B cell (primary cell): ENCODE results near the gene ZBTB46. TPM values are rescaled to one million over a fixed set of nuclear protein-coding genes. Genes with fewer than 3 reads are reported as not detected.

Source experiments
- ATAC-seq: fragments of 200-7000 bp; cut with Tn5 transposase; one replicate; pipeline ENCODE4 v1.10.0; 2021; ENCODE audit warnings: low read depth, mild to moderate bottlenecking, moderate number of reproducible peaks, moderate library complexity
- CTCF ChIA-PET: fragments of 350-600 bp; sonication (Branson Sonifier 250); formaldehyde crosslinking; loops from one replicate; lab custom pipeline; 2021; ENCODE audit warnings: antibody characterized with exemption, inconsistent platforms; lab: Charles Lee
- POLR2A ChIA-PET: fragments of 350-600 bp; sonication (Branson Sonifier 250); formaldehyde crosslinking; loops from one replicate; lab custom pipeline; 2021; ENCODE audit warnings: antibody characterized with exemption; lab: Charles Lee
- DNase-seq: peaks from one replicate; pipeline ENCODE4 v3.0.0; 2013
- H2AFZ ChIP-seq: 2 replicates; pipeline ENCODE4 v1.6.1; 2012; ENCODE audit warnings: mild to moderate bottlenecking, low read depth, low read length; ENCODE audit not compliant: insufficient read depth, poor library complexity, severe bottlenecking
- H3K27ac ChIP-seq, 2 donors: 1 replicate in 1 of 2; 2 replicates in 1 of 2; pipeline ENCODE4 v1.5.1; 2012 to 2013; ENCODE audit warnings: low read length in 2 of 2, mild to moderate bottlenecking in 2 of 2, moderate library complexity in 1 of 2
- H3K27me3 ChIP-seq, 4 experiments: fragments of 200-600 bp in 1 of 4; sonication (generic) in 1 of 4; replicated peaks in 1 of 4; 1 replicate in 2 of 4; 2 replicates in 2 of 4; pipeline versions ENCODE4 v1.6.1 to v1.7.0; 2013 to 2016; ENCODE audit warnings: low read length in 3 of 4, mild to moderate bottlenecking in 2 of 4, mixed read lengths in 1 of 4, moderate library complexity in 1 of 4; ENCODE audit not compliant: insufficient read depth in 4 of 4, control insufficient read depth in 3 of 4; ENCODE audit errors: control extremely low read depth in 1 of 4
- H3K36me3 ChIP-seq, 2 experiments: replicated peaks in 1 of 2; 1 replicate in 1 of 2; 2 replicates in 1 of 2; pipeline versions ENCODE4 v1.6.1 to v1.7.1; 2013; ENCODE audit warnings: low read length in 1 of 2; ENCODE audit not compliant: insufficient read depth in 2 of 2, control insufficient read depth in 1 of 2; ENCODE audit errors: control extremely low read depth in 1 of 2, extremely low read depth in 1 of 2
- H3K4me1 ChIP-seq, 2 donors: fragments of 200-600 bp in 1 of 2; sonication (generic) in 1 of 2; 1 replicate in 1 of 2; 2 replicates in 1 of 2; pipeline versions ENCODE4 v1.5.1 to v1.6.1; 2013 to 2017; ENCODE audit warnings: low read length in 2 of 2; ENCODE audit not compliant: control insufficient read depth in 2 of 2, insufficient read depth in 2 of 2
- H3K4me2 ChIP-seq: replicated peaks from 2 replicates; pipeline ENCODE3; 2012; ENCODE audit warnings: mild to moderate bottlenecking, low read depth, low read length; ENCODE audit not compliant: poor library complexity, severe bottlenecking
- H3K4me3 ChIP-seq, 5 experiments: fragments of 200-600 bp in 1 of 5; sonication (generic) in 1 of 5; 1 replicate in 3 of 5; 2 replicates in 2 of 5; pipeline versions ENCODE4 v1.5.1 to v1.7.0; 2011 to 2016; ENCODE audit warnings: low read length in 4 of 5, mild to moderate bottlenecking in 4 of 5, low read depth in 2 of 5, control low read depth in 1 of 5, moderate library complexity in 1 of 5; ENCODE audit not compliant: insufficient read depth in 1 of 5; ENCODE audit errors: control extremely low read depth in 1 of 5, extremely low read depth in 1 of 5
- H3K79me2 ChIP-seq: fragments of 200-600 bp; sonication (generic); one replicate; pipeline ENCODE4 v1.6.0; 2016; ENCODE audit warnings: low read length; ENCODE audit not compliant: control insufficient read depth, insufficient read depth
- H3K9ac ChIP-seq: fragments of 200-600 bp; sonication (generic); 2 replicates; pipeline ENCODE4 v1.6.1; 2017; ENCODE audit warnings: mild to moderate bottlenecking, low read length, moderate library complexity
- H3K9me3 ChIP-seq, 3 donors: one replicate each; pipeline versions ENCODE4 v1.6.1 to v1.7.1; 2013; ENCODE audit warnings: low read length in 2 of 3; ENCODE audit not compliant: control insufficient read depth in 2 of 3, insufficient read depth in 1 of 3; ENCODE audit errors: control extremely low read depth in 1 of 3
- H4K20me1 ChIP-seq: 2 replicates; pipeline ENCODE4 v1.6.0; 2012; ENCODE audit warnings: mild to moderate bottlenecking, low read length; ENCODE audit not compliant: insufficient read depth, control insufficient read depth, poor library complexity, severe bottlenecking
- H3K27ac Mint-ChIP-seq: one replicate; pipeline ENCODE4 v1.8.0; 2021; ENCODE audit warnings: mixed read lengths
- H3K27me3 Mint-ChIP-seq: one replicate; pipeline ENCODE4 v1.8.0; 2021; ENCODE audit warnings: mixed read lengths
- H3K4me1 Mint-ChIP-seq: one replicate; pipeline ENCODE4 v1.8.0; 2021; ENCODE audit warnings: mixed read lengths
- H3K4me3 Mint-ChIP-seq: one replicate; pipeline ENCODE4 v1.8.0; 2021; ENCODE audit warnings: mixed read lengths
- H3K9me3 Mint-ChIP-seq: one replicate; pipeline ENCODE4 v1.8.0; 2022; ENCODE audit warnings: mixed read lengths; ENCODE audit not compliant: insufficient read depth
- CTCF ChIP-seq: fragments of 200-600 bp; IDR thresholded peaks from one replicate; pipeline ENCODE4 v1.8.0; 2022; ENCODE audit warnings: antibody characterized with exemption, mild to moderate bottlenecking
- EZH2 ChIP-seq: IDR thresholded peaks from 2 replicates; pipeline ENCODE4 v1.6.1; 2012; ENCODE audit warnings: borderline replicate concordance, low read depth, mild to moderate bottlenecking, moderate library complexity, low read length; ENCODE audit not compliant: insufficient read depth, poor library complexity, severe bottlenecking
- WGBS: methylation state at CpG from one replicate; pipeline ENCODE4 v1.1.5; 2013; ENCODE audit warnings: missing lambda C conversion rate; ENCODE audit not compliant: insufficient coverage; 5-methylcytosine and 5-hydroxymethylcytosine counted together
- intact Hi-C: fragments of 100-400 bp; cut with micrococcal nuclease; formaldehyde crosslinking; loops from one replicate; pipeline ENCODE4 v1.10.0; 2022
- polyA plus RNA-seq: library from polyadenylated mRNA; depleted of rRNA; stranded (reverse); fragments of >200 nt; gene quantifications from 2 replicates; pipeline ENCODE4 v1.2.3, GENCODE V29; 2012
- total RNA-seq, 2 donors: library from RNA; stranded (reverse); fragments of 120-200 nt in 1 of 2; gene quantifications; 1 replicate in 1 of 2; 2 replicates in 1 of 2; pipeline versions ENCODE4 v1.2.3 to v1.2.4, GENCODE V29; 2013 to 2022

Gene ZBTB46
- total and polyA plus RNA-seq, 2 donors (not counting 1 experiment from before 2014, with no cell fraction given), result 0.16 to 0.64 TPM

GRCh38 chr20:63833776-63834490, 2.9 kb upstream of the ZBTB46 start:
- no peaks in the 10 kb centered on the region for H3K9me3 Mint-ChIP-seq
- Histone ChIP-seq H3K27ac (no peak overlapping the region), H3K9ac (no peak overlapping the region), H3K4me3 (no peak overlapping the region), H4K20me1 (no peaks in the 10 kb centered on the region), H3K4me1 (peaks cover 12 to 16% of the 10 kb centered on the region in 2 donors), H3K79me2 (no peaks in the 10 kb centered on the region), H2AFZ (no peak overlapping the region), H3K36me3 (no peaks in the 10 kb centered on the region), H3K27me3 (peaks cover 0 to 20% (median 11%) of the 10 kb centered on the region in 4 experiments), H3K9me3 (no peaks in the 10 kb centered on the region), H3K4me2 (no peak overlapping the region)
- peaks cover 9% of the 10 kb centered on the region for H3K27me3 Mint-ChIP-seq
- POLR2A ChIA-PET, result interaction anchor here (0.6 kb wide), 1 partner anchor 337 kb away, joined by 7 read pairs; no protein-coding TSS in a partner anchor
- no peak for TF ChIP-seq EZH2
- no peak for TF ChIP-seq CTCF
- CTCF ChIA-PET, result no interaction called here
- peaks cover 11% of the 10 kb centered on the region for H3K4me1 Mint-ChIP-seq
- DNase-seq, result peak; percentile 5
- WGBS, result 93% methylated on average over 17 of the region's 20 CpGs
- intact Hi-C loops, result no loop called here
- H3K4me3 Mint-ChIP-seq, result peak overlapping the region; percentile 29
- no peak overlapping the region for H3K27ac Mint-ChIP-seq
- no peak for ATAC-seq

DNA sequence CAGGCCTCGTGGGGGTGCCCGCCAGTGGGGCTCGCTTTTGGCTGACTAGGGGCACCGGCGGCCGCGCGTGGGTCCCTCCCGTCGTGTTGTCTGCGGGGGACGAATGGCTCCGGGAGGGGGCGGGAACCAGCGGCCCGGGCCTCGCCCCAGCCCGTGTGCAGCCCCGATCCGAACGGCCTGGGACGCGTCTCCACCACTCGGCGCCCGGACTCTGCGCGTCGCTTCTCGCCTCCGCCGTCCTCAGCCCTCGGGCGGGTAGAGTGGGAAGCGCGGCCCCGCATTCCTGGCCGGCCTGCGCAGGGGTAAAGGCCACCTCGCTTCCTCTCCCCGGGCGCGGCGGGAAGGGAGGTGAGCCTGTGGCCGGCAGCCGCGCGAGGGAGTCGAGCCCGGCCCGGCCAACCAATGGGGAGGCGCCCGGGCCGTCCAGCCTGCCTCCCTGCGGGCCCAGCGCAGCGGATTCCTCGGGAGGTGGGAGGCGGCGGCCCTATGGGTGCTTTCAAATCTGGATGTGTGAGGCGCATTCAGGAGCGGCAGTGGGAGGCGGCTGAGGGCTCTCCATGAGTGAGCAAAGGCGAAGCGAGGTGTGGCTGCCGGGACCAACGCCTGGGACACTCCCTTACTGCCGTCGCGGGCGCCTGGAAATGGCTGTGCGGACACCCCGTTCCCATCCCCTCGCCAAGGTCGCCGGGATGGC, 1.1 kb upstream of the ZBTB46 start:
- 23% methylated on average over 76 of the region's 76 CpGs for WGBS
- Histone ChIP-seq H3K79me2 (no peaks in the 10 kb centered on the region), H3K27me3 (peaks cover 0 to 34% (median 23%) of the 10 kb centered on the region in 4 experiments), H3K9me3 (peaks cover 0 to 3% (median 0%) of the 10 kb centered on the region in 3 donors), H3K4me3 (peak overlapping the region in 3 of 5 experiments; percentile 11 to 36 (median 29)), H3K9ac (peak overlapping the region; percentile 23), H3K36me3 (no peaks in the 10 kb centered on the region), H4K20me1 (no peaks in the 10 kb centered on the region), H2AFZ (peak overlapping the region; percentile 46), H3K27ac (no peak overlapping the region), H3K4me1 (peaks cover 12 to 16% of the 10 kb centered on the region in 2 donors), H3K4me2 (peak overlapping the region; percentile 81)
- no peak overlapping the region for H3K27ac Mint-ChIP-seq
- CTCF ChIA-PET, result no interaction called here
- H3K27me3 Mint-ChIP-seq, result peaks cover 15% of the 10 kb centered on the region
- no peaks in the 10 kb centered on the region for H3K9me3 Mint-ChIP-seq
- H3K4me3 Mint-ChIP-seq, result peak overlapping the region; percentile 45
- no peak for TF ChIP-seq CTCF
- no peak for TF ChIP-seq EZH2
- intact Hi-C loops, result no loop called here
- DNase-seq (no peak), ATAC-seq (no peak)
- POLR2A ChIA-PET, result no interaction called here
- H3K4me1 Mint-ChIP-seq, result peaks cover 11% of the 10 kb centered on the region
